HepG2 (cell line): Measurements from ENCODE around the gene TIMELESS. TPM values are rescaled to one million over a fixed set of nuclear protein-coding genes. Genes with fewer than 3 reads are reported as not detected.

Experiments used
- AKAP8 ChIP-seq: sonication (generic); formaldehyde crosslinking; IDR thresholded peaks from 2 replicates; pipeline ENCODE4 v1.5.1; 2020; ENCODE audit warnings: mild to moderate bottlenecking, missing genetic modification reagents
- ATF3 ChIP-seq: sonication (generic); formaldehyde crosslinking; IDR thresholded peaks from 2 replicates; pipeline ENCODE4 v1.4.0; 2020; ENCODE audit warnings: missing genetic modification reagents
- CBX1 ChIP-seq: IDR thresholded peaks from one replicate; pipeline ENCODE4 v1.6.1; 2016; ENCODE audit warnings: antibody characterized with exemption, low read depth
- ETV5 ChIP-seq: IDR thresholded peaks from 2 replicates; pipeline ENCODE4 v1.6.1; 2018; ENCODE audit warnings: missing biosample characterization, missing genetic modification reagents, inconsistent platforms, borderline replicate concordance
- HMG20A ChIP-seq: IDR thresholded peaks from 2 replicates; pipeline ENCODE4 v1.6.1; 2016; ENCODE audit warnings: borderline replicate concordance
- MXD3 ChIP-seq: IDR thresholded peaks from 2 replicates; pipeline ENCODE4 v1.6.1; 2016; ENCODE audit warnings: mild to moderate bottlenecking, missing biosample characterization, missing genetic modification reagents
- NFE2L2 ChIP-seq: fragments of 150-350 bp; IDR thresholded peaks from 2 replicates; pipeline ENCODE4 v1.6.1; 2014; ENCODE audit warnings: low read length
- RARA ChIP-seq: IDR thresholded peaks from 2 replicates; pipeline ENCODE4 v1.6.1; 2016; ENCODE audit warnings: missing genetic modification reagents, missing compliant biosample characterization
- SIN3B ChIP-seq: fragments of 150-350 bp; IDR thresholded peaks from 2 replicates; pipeline ENCODE4 v1.6.1; 2014; ENCODE audit warnings: low read length
- SSRP1 ChIP-seq: IDR thresholded peaks from 2 replicates; pipeline ENCODE4 v1.6.1; 2016; ENCODE audit warnings: control low read depth
- TRIM22 ChIP-seq: fragments of 450-650 bp; IDR thresholded peaks from 2 replicates; pipeline ENCODE4 v1.6.1; 2017
- ZBTB33 ChIP-seq: sonication (generic); formaldehyde crosslinking; IDR thresholded peaks from 2 replicates; pipeline ENCODE4 v1.4.0; 2020; ENCODE audit warnings: missing genetic modification reagents
- ZNF20 ChIP-seq: sonication (generic); formaldehyde crosslinking; IDR thresholded peaks from 2 replicates; pipeline ENCODE4 v1.4.0; 2020; ENCODE audit warnings: mild to moderate bottlenecking, moderate library complexity, missing genetic modification reagents
- ZNF275 ChIP-seq: sonication (generic); formaldehyde crosslinking; IDR thresholded peaks from 2 replicates; pipeline ENCODE4 v1.8.0; 2022; ENCODE audit warnings: missing genetic modification reagents, mild to moderate bottlenecking, inconsistent platforms, borderline replicate concordance
- ZNF354B ChIP-seq: sonication (generic); formaldehyde crosslinking; IDR thresholded peaks from 2 replicates; pipeline ENCODE4 v1.8.0; 2022; ENCODE audit warnings: mild to moderate bottlenecking, missing genetic modification reagents
- ZNF605 ChIP-seq: sonication (generic); formaldehyde crosslinking; IDR thresholded peaks from 2 replicates; pipeline ENCODE4 v1.8.0; 2022; ENCODE audit warnings: mild to moderate bottlenecking, missing genetic modification reagents
- ZNF891 ChIP-seq: sonication (generic); formaldehyde crosslinking; IDR thresholded peaks from 2 replicates; pipeline ENCODE4 v1.5.0; 2020; ENCODE audit warnings: mild to moderate bottlenecking, missing genetic modification reagents
- polyA plus RNA-seq, 8 experiments: library from polyadenylated mRNA; depleted of rRNA in 3 of 8; stranded (reverse) in 7 of 8; unstranded in 1 of 8; fragments of >200 nt; fragmentation: Illumina TruSeq in 4 of 8; extraction: Trizol in 4 of 8; gene quantifications; 2 replicates each; pipeline versions ENCODE4 v1.2.1 to v1.2.3, GENCODE V29; 2011 to 2016; ENCODE audit warnings: low read depth in 4 of 8, missing spikeins in 1 of 8, mixed read lengths in 1 of 8; ENCODE audit not compliant: insufficient read depth in 1 of 8
- total RNA-seq, 5 experiments: library from RNA; depleted of rRNA; stranded (reverse); fragments of >200 nt; fragmentation: Illumina TruSeq; extraction: Trizol; gene quantifications; 2 replicates each; pipeline ENCODE4 v1.2.3, GENCODE V29; 2016; ENCODE audit warnings: low read depth in 1 of 5
- TF ChIP-seq, protein P1 (sequence below): sonication (generic); formaldehyde crosslinking; IDR thresholded peaks from 2 replicates; pipeline ENCODE4 v1.9.0; 2022; ENCODE audit warnings: low read depth, missing genetic modification reagents
- TF ChIP-seq, protein P2 (sequence below): sonication (generic); formaldehyde crosslinking; IDR thresholded peaks from 2 replicates; pipeline ENCODE4 v1.9.0; 2021; ENCODE audit warnings: missing genetic modification reagents, borderline replicate concordance
- TF ChIP-seq, protein P3 (sequence below): sonication (generic); formaldehyde crosslinking; IDR thresholded peaks from 2 replicates; pipeline ENCODE4 v1.5.0; 2020; ENCODE audit warnings: missing genetic modification reagents

The TIMELESS gene
- total and polyA plus RNA-seq, 2 of the 13 experiments (the other 11 are each of a cell fraction or from before 2014, with no cell fraction given), result 4.0 to 20.3 TPM

- TF ChIP-seq MXD3 (peak; percentile 99), SIN3B (no peak), ZNF354B (CRISPR knock-in tag) (no peak), ETV5 (CRISPR knock-in tag) (peak; percentile 62), ZNF20 (CRISPR knock-in tag) (no peak), CBX1 (no peak), HMG20A (CRISPR knock-in tag) (no peak), ZNF605 (CRISPR knock-in tag) (peak; percentile 95), ZBTB33 (CRISPR knock-in tag) (peak; percentile 97), AKAP8 (CRISPR knock-in tag) (no peak), NFE2L2 (no peak), ZNF275 (CRISPR knock-in tag) (peak; percentile 98; the same call in 1 of the 2 replicates), SSRP1 (CRISPR knock-in tag) (no peak), TRIM22 (no peak), ZNF891 (CRISPR knock-in tag) (peak; percentile 79), RARA (0 out of 2 replicates have a peak, but pooled peaks have one; percentile 33), ATF3 (CRISPR knock-in tag) (peak; percentile 16; the same call in 1 of the 2 replicates)
- TF ChIP-seq, protein P1, sequence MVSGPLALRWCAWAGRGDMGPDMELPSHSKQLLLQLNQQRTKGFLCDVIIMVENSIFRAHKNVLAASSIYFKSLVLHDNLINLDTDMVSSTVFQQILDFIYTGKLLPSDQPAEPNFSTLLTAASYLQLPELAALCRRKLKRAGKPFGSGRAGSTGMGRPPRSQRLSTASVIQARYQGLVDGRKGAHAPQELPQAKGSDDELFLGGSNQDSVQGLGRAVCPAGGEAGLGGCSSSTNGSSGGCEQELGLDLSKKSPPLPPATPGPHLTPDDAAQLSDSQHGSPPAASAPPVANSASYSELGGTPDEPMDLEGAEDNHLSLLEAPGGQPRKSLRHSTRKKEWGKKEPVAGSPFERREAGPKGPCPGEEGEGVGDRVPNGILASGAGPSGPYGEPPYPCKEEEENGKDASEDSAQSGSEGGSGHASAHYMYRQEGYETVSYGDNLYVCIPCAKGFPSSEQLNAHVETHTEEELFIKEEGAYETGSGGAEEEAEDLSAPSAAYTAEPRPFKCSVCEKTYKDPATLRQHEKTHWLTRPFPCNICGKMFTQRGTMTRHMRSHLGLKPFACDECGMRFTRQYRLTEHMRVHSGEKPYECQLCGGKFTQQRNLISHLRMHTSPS (CRISPR knock-in tag), result no peak
- TF ChIP-seq, protein P2, sequence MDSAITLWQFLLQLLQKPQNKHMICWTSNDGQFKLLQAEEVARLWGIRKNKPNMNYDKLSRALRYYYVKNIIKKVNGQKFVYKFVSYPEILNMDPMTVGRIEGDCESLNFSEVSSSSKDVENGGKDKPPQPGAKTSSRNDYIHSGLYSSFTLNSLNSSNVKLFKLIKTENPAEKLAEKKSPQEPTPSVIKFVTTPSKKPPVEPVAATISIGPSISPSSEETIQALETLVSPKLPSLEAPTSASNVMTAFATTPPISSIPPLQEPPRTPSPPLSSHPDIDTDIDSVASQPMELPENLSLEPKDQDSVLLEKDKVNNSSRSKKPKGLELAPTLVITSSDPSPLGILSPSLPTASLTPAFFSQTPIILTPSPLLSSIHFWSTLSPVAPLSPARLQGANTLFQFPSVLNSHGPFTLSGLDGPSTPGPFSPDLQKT, result peak; percentile 17; the same call in 1 of the 2 replicates
- TF ChIP-seq, protein P3, sequence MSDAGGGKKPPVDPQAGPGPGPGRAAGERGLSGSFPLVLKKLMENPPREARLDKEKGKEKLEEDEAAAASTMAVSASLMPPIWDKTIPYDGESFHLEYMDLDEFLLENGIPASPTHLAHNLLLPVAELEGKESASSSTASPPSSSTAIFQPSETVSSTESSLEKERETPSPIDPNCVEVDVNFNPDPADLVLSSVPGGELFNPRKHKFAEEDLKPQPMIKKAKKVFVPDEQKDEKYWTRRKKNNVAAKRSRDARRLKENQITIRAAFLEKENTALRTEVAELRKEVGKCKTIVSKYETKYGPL, result peak; percentile 89
Observed at GRCh38 chr12:56488041-56488955, 39.1 kb upstream of the TIMELESS start, which contains the start of gene GLS2 (continued).
